Endothelial cell of umbilical vein (primary cell): Measurements from ENCODE around the gene EXOC3. TPM values are rescaled to one million over a fixed set of nuclear protein-coding genes. Genes with fewer than 3 reads are reported as not detected.

ENCODE experiments used
- BruUV-seq: library from RNA; stranded (reverse); fragments of 400-500 nt; replicated peaks from 2 replicates; lab custom pipeline; 2021; lab: Mats Ljungman, UMichigan
- CTCF ChIA-PET: fragments of 300-600, 350-600 bp; sonication (Branson Sonifier 250); formaldehyde crosslinking; loops from one replicate; lab custom pipeline; 2021; ENCODE audit warnings: antibody characterized with exemption, inconsistent platforms; lab: Charles Lee
- POLR2A ChIA-PET: fragments of 300-600, 350-600 bp; sonication (Branson Sonifier 250); formaldehyde crosslinking; loops from one replicate; lab custom pipeline; 2021; ENCODE audit warnings: antibody characterized with exemption, inconsistent platforms; lab: Charles Lee
- DNase-seq: peaks from one replicate; pipeline ENCODE4 v3.0.0-alpha.2; 2011; ENCODE audit warnings: low read depth, low spot score
- FAIRE-seq: peaks from 2 replicates; lab custom pipeline; 2011; peaks lifted over from hg19 to GRCh38; lab: Jason Lieb, UNC
- H2AFZ ChIP-seq: 2 replicates; pipeline ENCODE4 v1.6.0; 2012; ENCODE audit warnings: low read depth, low read length, control low read depth, inconsistent platforms
- H3K27ac ChIP-seq: 2 replicates; pipeline ENCODE4 v1.5.1; 2011; ENCODE audit warnings: low read depth, mild to moderate bottlenecking, control low read depth, low read length, moderate library complexity; ENCODE audit not compliant: insufficient read depth
- H3K27me3 ChIP-seq, 2 experiments: 2 replicates each; pipeline versions ENCODE4 v1.6.0 to v1.6.1; 2011; ENCODE audit warnings: low read length in 2 of 2, mixed read lengths in 1 of 2; ENCODE audit not compliant: control insufficient read depth in 2 of 2, insufficient read depth in 2 of 2
- H3K36me3 ChIP-seq, 2 experiments: 2 replicates in 1 of 2; 3 replicates in 1 of 2; pipeline ENCODE4 v1.5.1; 2011; ENCODE audit warnings: low read length in 2 of 2, mild to moderate bottlenecking in 1 of 2, moderate library complexity in 1 of 2; ENCODE audit not compliant: control insufficient read depth in 2 of 2, insufficient read depth in 2 of 2; ENCODE audit errors: extremely low read depth in 1 of 2
- H3K4me1 ChIP-seq: 3 replicates; pipeline ENCODE4 v1.5.1; 2011; ENCODE audit warnings: mild to moderate bottlenecking, low read length; ENCODE audit not compliant: control insufficient read depth, insufficient read depth; ENCODE audit errors: extremely low read depth
- H3K4me2 ChIP-seq: 2 replicates; pipeline ENCODE4 v1.6.1; 2011; ENCODE audit warnings: low read length, control low read depth, mixed read lengths; ENCODE audit not compliant: insufficient read depth
- H3K4me3 ChIP-seq, 3 experiments: fragments of 200-600 bp in 1 of 3; sonication (generic), shearing (Covaris generic) in 1 of 3; replicated peaks in 1 of 3; 2 replicates each; pipeline ENCODE4 v1.5.1; 2011 to 2016; ENCODE audit warnings: control low read depth in 3 of 3, low read length in 3 of 3, mild to moderate bottlenecking in 2 of 3, inconsistent platforms in 1 of 3, low read depth in 1 of 3, moderate library complexity in 1 of 3; ENCODE audit not compliant: insufficient read depth in 1 of 3
- H3K79me2 ChIP-seq: 2 replicates; pipeline ENCODE4 v1.6.0; 2012; ENCODE audit warnings: low read length, inconsistent platforms; ENCODE audit not compliant: control insufficient read depth, insufficient read depth
- H3K9ac ChIP-seq: replicated peaks from 2 replicates; pipeline ENCODE3; 2011; ENCODE audit warnings: low read length, control low read depth; ENCODE audit not compliant: insufficient read depth; ENCODE audit errors: extremely low read depth
- H3K9me1 ChIP-seq: replicated peaks from 3 replicates; pipeline ENCODE4 v1.6.0; 2011; ENCODE audit warnings: mild to moderate bottlenecking, low read length; ENCODE audit not compliant: control insufficient read depth, insufficient read depth; ENCODE audit errors: extremely low read depth
- H3K9me3 ChIP-seq: replicated peaks from 2 replicates; pipeline ENCODE4 v1.5.1; 2012; ENCODE audit warnings: low read length, inconsistent platforms; ENCODE audit not compliant: control insufficient read depth, insufficient read depth
- H4K20me1 ChIP-seq: replicated peaks from 2 replicates; pipeline ENCODE3; 2011; ENCODE audit warnings: mild to moderate bottlenecking, low read length; ENCODE audit not compliant: control insufficient read depth, insufficient read depth; ENCODE audit errors: extremely low read depth
- CTCF ChIP-seq, 2 donors: IDR thresholded peaks; 1 replicate in 1 of 2; 2 replicates in 1 of 2; pipeline ENCODE4 v1.5.1; 2011; ENCODE audit warnings: low read length in 2 of 2, mild to moderate bottlenecking in 2 of 2, moderate library complexity in 2 of 2, control low read depth in 1 of 2, inconsistent platforms in 1 of 2, low read depth in 1 of 2; ENCODE audit not compliant: insufficient read depth in 1 of 2; ENCODE audit errors: extremely low read depth in 1 of 2
- EZH2 ChIP-seq: IDR thresholded peaks from 2 replicates; pipeline ENCODE4 v1.6.1; 2012; ENCODE audit warnings: borderline replicate concordance, low read depth, mild to moderate bottlenecking, moderate library complexity, low read length, inconsistent platforms; ENCODE audit not compliant: severe bottlenecking
- FOS ChIP-seq: IDR thresholded peaks from 2 replicates; pipeline ENCODE4 v1.6.1; 2011; ENCODE audit warnings: mild to moderate bottlenecking, low read length, moderate library complexity, borderline replicate concordance; ENCODE audit not compliant: insufficient read depth
- GATA2 ChIP-seq: IDR thresholded peaks from 2 replicates; pipeline ENCODE4 v1.7.0; 2011; ENCODE audit warnings: low read depth, mild to moderate bottlenecking, moderate library complexity, mixed read lengths, low read length; ENCODE audit not compliant: insufficient read length, insufficient read depth
- JUN ChIP-seq: IDR thresholded peaks from 2 replicates; pipeline ENCODE4 v1.6.1; 2011; ENCODE audit warnings: borderline replicate concordance, low read depth; ENCODE audit not compliant: insufficient read length, insufficient read depth
- MAX ChIP-seq: IDR thresholded peaks from 2 replicates; pipeline ENCODE4 v1.6.1; 2011; ENCODE audit not compliant: insufficient read depth, insufficient read length
- MYC ChIP-seq: IDR thresholded peaks from one replicate; pipeline ENCODE4 v1.6.1; 2011; ENCODE audit warnings: mild to moderate bottlenecking, low read depth, low read length
- POLR2A ChIP-seq: IDR thresholded peaks from 2 replicates; pipeline ENCODE4 v1.6.1; 2012; ENCODE audit warnings: low read depth, mild to moderate bottlenecking, control low read depth, low read length
- POLR2AphosphoS5 ChIP-seq: IDR thresholded peaks from 2 replicates; pipeline ENCODE4 v1.6.1; 2012; ENCODE audit warnings: low read depth, mild to moderate bottlenecking, control low read depth, low read length, moderate library complexity; ENCODE audit not compliant: insufficient read depth
- dilution Hi-C: fragments of 300-500 bp; cut with MboI; formaldehyde crosslinking; loops from one replicate; pipeline ENCODE4 v1.15.0; 2019; ENCODE audit warnings: low sequenced_read_pairs; ENCODE audit not compliant: extremely low pct_ligation_motif_present
- intact Hi-C: fragments of 100-400 bp; cut with micrococcal nuclease; formaldehyde crosslinking; loops from one replicate; pipeline ENCODE4 v1.10.0; 2022
- polyA plus RNA-seq, 4 experiments: library from polyadenylated mRNA; depleted of rRNA in 3 of 4; stranded (reverse) in 3 of 4; unstranded in 1 of 4; fragments of >200 nt; gene quantifications; 2 replicates each; pipeline versions ENCODE4 v1.2.1 to v1.2.3, GENCODE V29; 2011 to 2012; ENCODE audit warnings: missing spikeins in 1 of 4
- total RNA-seq: library from RNA; stranded (reverse); gene quantifications from 2 replicates; pipeline ENCODE4 v1.2.3, GENCODE V29; 2021

Gene EXOC3
- total and polyA plus RNA-seq, 2 donors (not counting 3 experiments of a cell fraction or from before 2014, with no cell fraction given) = 26.4 to 52.9 TPM

GRCh38 chr5:465591-466403, 22.8 kb downstream of the EXOC3 start:
- H3K9me3 ChIP-seq = no peaks in the 10 kb centered on the region
- no peak for DNase-seq
- H3K9ac ChIP-seq = no peak overlapping the region
- TF ChIP-seq MYC (no peak), JUN (no peak), GATA2 (no peak), POLR2AphosphoS5 (no peak), FOS (no peak), EZH2 (no peak), MAX (no peak), POLR2A (no peak), CTCF (IDR thresholded peaks at IDR 0.05; ENCODE audit: extremely low read depth in 1 of 2, insufficient read depth in 1 of 2, low read depth in 1 of 2, low read length in 2 of 2) (no peak)
- BruUV-seq = no TSS peak
- H3K27me3 ChIP-seq = no peaks in the 10 kb centered on the region
- POLR2A ChIA-PET = no interaction called here
- CTCF ChIA-PET = interaction anchor here (0.8 to 1.2 kb wide), 3 partner anchors 15 to 19 kb away, joined by 3 read pairs; no protein-coding TSS in a partner anchor
- no peaks in the 10 kb centered on the region for H4K20me1 ChIP-seq
- peaks cover 3 to 23% of the 10 kb centered on the region in 2 experiments for H3K36me3 ChIP-seq
- no peak overlapping the region for H3K27ac ChIP-seq
- FAIRE-seq = no peak
- intact Hi-C loops (no loop called here), dilution Hi-C loops (no loop called here)
- H3K4me3 ChIP-seq = no peak overlapping the region
- no peaks in the 10 kb centered on the region for H3K79me2 ChIP-seq
- H3K4me1 ChIP-seq = no peaks in the 10 kb centered on the region
- H2AFZ ChIP-seq = no peak overlapping the region
- no peaks in the 10 kb centered on the region for H3K9me1 ChIP-seq
- H3K4me2 ChIP-seq = no peak overlapping the region
